HFF-Myc (cell line): ENCODE data around the gene DNAAF8.
A peak's percentile ranks its signal among the peaks of the same experiment; 100 is the strongest.

ENCODE experiments used
- DNase-seq: peaks from one replicate; pipeline ENCODE4 v3.0.0-alpha.2; 2011; ENCODE audit warnings: low read depth; ENCODE audit errors: extremely low read depth
- H3K4me3 ChIP-seq: replicated peaks from 2 replicates; pipeline ENCODE4 v1.5.1; 2011; ENCODE audit warnings: low read depth, mild to moderate bottlenecking, control low read depth, low read length
- TF ChIP-seq, protein P1 (sequence below): IDR thresholded peaks from 2 replicates; pipeline ENCODE4 v1.5.1; 2012; ENCODE audit warnings: mild to moderate bottlenecking, low read depth, low read length, control low read depth; ENCODE audit errors: missing control alignments

DNAAF8 gene

DNA sequence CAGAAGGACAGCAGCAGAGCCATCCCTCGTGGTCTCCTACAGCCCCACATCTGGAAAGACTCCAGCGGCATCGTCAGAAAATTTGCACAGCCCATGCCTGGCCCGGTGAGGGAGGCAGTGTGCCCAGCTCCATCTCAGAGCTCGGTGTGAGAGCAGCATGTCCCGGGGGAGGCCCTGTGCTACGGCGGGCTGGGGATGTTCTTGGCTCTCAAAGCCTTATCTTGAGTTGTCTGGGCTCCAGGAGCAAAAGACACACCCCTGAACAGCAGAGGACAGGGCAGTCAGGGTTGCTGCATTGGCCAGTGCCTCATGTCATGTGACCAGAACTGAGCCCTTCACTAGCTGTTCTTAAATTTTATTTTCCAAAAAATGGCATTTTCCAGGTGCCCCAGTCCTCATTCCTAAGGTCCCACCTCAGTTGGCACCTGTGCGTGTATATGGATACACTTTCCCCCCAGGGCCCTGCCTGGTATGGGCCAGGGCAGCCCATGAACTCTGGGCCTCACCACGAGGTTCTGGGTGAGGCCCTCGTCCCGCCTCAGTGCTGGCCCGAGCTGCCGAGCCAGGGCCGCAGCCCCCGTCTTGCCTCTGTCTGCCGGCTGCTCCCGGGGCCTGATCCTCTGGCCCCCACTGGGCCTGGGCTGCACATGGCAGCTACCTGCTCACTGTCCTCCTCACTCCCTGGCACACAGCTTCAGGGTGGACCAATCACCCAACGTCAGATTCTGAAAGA, 38.0 kb upstream of the DNAAF8 start:
- DNase-seq = peak; percentile 6
- no peak overlapping the region for H3K4me3 ChIP-seq
- TF ChIP-seq, protein P1, sequence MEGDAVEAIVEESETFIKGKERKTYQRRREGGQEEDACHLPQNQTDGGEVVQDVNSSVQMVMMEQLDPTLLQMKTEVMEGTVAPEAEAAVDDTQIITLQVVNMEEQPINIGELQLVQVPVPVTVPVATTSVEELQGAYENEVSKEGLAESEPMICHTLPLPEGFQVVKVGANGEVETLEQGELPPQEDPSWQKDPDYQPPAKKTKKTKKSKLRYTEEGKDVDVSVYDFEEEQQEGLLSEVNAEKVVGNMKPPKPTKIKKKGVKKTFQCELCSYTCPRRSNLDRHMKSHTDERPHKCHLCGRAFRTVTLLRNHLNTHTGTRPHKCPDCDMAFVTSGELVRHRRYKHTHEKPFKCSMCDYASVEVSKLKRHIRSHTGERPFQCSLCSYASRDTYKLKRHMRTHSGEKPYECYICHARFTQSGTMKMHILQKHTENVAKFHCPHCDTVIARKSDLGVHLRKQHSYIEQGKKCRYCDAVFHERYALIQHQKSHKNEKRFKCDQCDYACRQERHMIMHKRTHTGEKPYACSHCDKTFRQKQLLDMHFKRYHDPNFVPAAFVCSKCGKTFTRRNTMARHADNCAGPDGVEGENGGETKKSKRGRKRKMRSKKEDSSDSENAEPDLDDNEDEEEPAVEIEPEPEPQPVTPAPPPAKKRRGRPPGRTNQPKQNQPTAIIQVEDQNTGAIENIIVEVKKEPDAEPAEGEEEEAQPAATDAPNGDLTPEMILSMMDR = no peak

DNA sequence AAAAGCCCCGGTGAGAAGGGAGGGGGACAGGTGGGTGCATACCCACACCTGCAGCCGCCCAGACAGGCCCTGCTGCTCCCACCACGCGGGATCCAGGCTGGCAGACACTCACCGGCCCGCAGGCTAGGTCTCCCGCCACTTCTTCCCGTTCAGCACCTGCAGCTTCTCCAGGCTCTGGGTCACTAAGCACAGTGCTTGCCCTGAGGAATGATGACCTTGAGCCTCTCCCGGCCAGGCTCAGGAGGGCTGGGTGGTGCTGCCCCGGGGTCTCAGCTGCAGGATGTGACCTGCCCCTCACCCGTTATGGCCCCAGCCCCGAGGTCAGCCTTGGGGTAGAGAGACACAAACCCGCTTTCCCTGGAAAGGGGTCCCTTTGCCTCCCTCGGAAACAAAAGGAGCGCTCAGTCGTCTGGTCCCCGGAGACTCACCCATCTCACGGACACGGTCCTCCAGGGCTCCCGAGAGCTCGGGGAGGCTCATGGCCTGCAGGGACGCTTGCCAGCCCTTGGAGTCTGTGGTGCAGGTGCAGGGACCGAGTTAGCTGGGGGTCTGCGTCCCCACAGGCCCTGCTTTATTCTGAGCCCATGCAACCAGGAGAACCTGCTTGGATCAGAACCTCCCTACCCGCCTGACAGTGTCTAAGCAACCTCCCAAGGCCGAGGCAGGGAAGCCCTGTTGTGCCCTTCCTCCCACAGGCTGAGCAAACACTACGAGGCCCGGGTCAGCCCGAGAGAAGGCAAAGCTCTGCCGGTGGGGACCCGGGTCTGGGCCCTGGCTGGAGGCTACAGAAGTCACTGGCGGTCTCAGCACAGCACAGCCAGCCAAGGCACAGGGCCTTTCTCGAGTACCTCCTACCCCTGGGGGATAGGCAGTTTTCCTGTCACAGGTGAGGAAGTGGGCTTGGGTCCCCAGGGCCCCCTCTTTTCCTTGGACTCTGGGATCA, 37.2 kb upstream of the DNAAF8 start:
- TF ChIP-seq, protein P1 = no peak
- no peak for DNase-seq
- no peak overlapping the region for H3K4me3 ChIP-seq

DNA sequence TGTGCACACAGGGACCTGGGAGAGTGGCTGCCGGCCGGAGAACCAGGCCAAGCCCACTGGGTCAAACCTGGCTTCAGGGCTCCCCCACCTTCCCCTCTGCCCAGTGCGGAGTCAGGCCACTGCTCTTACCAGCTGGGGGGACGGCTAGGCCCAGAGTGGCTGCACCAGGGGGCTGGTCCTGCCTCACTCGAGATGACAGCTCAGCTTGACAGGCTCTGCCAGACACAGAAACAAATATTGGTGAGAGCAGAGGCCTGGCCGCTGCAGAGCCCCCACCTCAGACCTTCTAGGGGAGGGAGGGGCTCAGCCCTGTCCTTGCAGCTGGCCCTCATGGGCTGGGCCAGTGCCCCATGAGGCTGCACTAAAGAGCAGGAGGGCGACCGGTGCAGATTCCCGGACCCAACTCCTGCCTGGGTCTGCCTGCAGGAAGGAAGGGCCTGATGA, 36.5 kb upstream of the DNAAF8 start:
- TF ChIP-seq, protein P1 = no peak
- no peak for DNase-seq
- H3K4me3 ChIP-seq = no peak overlapping the region

DNA sequence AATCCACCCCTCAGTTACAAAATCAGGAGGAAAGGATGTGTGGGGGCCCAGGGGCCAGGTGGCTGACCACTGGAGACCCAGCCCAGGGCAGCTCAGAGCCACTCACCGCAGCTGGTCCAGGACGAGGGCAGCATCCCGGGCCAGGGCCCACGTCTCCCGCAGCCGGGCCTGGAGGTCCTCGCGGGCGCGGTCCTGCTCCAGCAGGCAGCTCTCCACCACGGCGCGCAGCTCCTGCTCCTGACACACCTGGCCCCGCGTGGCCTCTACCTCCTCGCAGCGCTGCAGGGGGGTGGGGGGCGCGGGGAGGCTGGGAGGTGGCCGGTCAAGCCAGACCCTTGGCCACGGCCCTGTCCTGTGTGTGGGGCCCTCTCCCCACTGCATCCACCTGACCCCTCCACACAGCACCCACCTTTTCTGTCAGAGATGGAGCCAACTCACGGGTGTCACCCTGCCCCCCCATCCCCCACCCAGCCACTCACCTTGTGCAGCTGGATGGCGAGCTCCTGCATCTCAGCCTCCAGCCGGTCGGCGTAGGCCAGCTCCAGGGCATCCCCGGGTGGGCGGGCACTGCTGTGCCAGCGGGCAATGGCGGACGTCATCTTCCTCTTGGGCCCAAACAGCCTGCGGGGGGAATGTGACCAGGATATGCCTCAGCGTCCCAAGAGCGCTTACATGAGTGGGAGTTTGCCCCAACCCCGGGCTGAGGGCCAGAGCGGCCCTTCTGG, 35.9 kb upstream of the DNAAF8 start:
- no peak overlapping the region for H3K4me3 ChIP-seq
- no peak for DNase-seq
- TF ChIP-seq, protein P1 = no peak

DNA sequence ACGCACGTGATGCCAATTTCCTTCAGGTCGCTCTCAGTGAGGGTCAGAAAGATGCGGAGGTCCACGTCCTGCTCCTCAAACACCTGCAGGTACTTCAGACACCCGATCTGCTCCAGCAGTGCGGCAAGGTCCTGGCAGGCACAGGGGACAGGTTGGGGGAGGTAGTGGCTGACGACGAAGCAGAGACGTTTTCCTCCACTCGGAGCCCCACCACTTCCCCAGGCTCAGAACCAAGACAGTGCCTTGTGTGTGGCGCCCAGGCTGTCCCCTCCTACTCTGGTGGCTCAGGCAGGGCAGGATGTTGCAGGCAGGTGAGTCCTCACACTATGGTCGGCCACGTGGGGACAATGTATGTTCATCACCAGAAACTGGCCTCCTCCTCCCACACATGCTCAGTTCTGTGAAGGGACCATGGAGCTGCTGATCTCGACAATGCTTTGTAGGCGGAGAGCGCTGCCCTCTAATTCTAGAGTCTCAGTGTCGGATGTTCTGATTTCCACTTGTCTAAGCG, 35.2 kb upstream of the DNAAF8 start:
- H3K4me3 ChIP-seq = no peak overlapping the region
- TF ChIP-seq, protein P1 = no peak
- no peak for DNase-seq

DNA sequence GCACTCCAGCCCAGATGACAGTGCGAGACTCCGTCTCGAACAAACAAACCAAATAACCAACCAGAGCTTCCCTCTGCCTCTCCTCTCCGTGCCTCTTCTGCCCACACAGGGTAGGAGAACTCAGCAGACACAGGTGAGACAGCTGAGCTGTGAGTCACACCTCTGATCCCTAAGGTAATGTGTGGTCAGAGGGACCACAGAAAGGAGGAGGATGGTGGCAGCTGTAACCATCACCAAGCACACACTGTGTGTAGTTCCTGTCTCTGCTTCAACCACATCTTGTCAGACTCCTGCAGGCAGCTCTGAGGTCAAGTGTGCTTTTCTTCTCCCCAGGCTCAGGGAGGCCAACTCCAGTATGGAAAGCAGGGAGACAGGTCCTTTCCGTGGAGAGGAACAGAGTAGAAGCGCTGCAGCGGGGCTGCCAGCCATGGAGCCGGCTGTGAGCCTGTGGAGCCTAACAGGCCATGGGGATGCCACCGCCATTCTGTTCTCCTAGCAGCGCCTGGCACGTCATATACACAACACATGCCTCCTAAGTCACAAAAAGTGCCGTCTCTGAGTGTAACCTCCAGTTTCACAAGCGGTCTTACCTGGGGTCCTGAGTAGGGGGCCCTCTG, 33.8 kb upstream of the DNAAF8 start:
- TF ChIP-seq, protein P1 = no peak
- H3K4me3 ChIP-seq = no peak overlapping the region
- DNase-seq = no peak
